Activated B cell treated with CpG ODN at 0.5 μM for 24 hours (primary cell): ENCODE data around the gene CLCN1. TPM values are rescaled to one million over a fixed set of nuclear protein-coding genes. Genes with fewer than 3 reads are reported as not detected.

Experiments
- ATAC-seq: fragments of 200-7000 bp; cut with Tn5 transposase; one replicate; pipeline ENCODE4 v1.10.0; 2021; ENCODE audit warnings: low read depth, mild to moderate bottlenecking, moderate library complexity
- CTCF ChIA-PET: fragments of 350-600 bp; sonication (Branson Sonifier 250); formaldehyde crosslinking; loops from one replicate; lab custom pipeline; 2021; ENCODE audit warnings: antibody characterized with exemption; lab: Charles Lee
- POLR2A ChIA-PET: fragments of 350-600 bp; sonication (Branson Sonifier 250); formaldehyde crosslinking; loops from one replicate; lab custom pipeline; 2021; ENCODE audit warnings: antibody characterized with exemption; lab: Charles Lee
- DNase-seq: peaks from one replicate; pipeline ENCODE4 v3.0.0; 2022
- H3K27ac Mint-ChIP-seq: one replicate; pipeline ENCODE4 v1.8.0; 2020; ENCODE audit warnings: mixed read lengths
- H3K27me3 Mint-ChIP-seq: one replicate; pipeline ENCODE4 v1.8.0; 2021; ENCODE audit warnings: mixed read lengths
- H3K36me3 Mint-ChIP-seq: one replicate; pipeline ENCODE4 v1.8.0; 2021; ENCODE audit warnings: low read depth, mixed read lengths
- H3K4me1 Mint-ChIP-seq: one replicate; pipeline ENCODE4 v1.8.0; 2021; ENCODE audit warnings: mixed read lengths
- H3K4me3 Mint-ChIP-seq: one replicate; pipeline ENCODE4 v1.8.0; 2020; ENCODE audit warnings: mild to moderate bottlenecking, mixed read lengths
- H3K9me3 Mint-ChIP-seq: one replicate; pipeline ENCODE4 v1.8.0; 2020; ENCODE audit warnings: mixed read lengths
- CTCF ChIP-seq: fragments of 200-600 bp; IDR thresholded peaks from one replicate; pipeline ENCODE4 v1.8.0; 2022; ENCODE audit warnings: antibody characterized with exemption, mild to moderate bottlenecking
- intact Hi-C: fragments of 100-400 bp; cut with micrococcal nuclease; formaldehyde crosslinking; loops from one replicate; pipeline ENCODE4 v1.15.1; 2024
- total RNA-seq: library from RNA; stranded (reverse); gene quantifications from 2 replicates; pipeline ENCODE4 v1.2.3, GENCODE V29; 2022

CLCN1 gene
- total RNA-seq, 1 donor from 2014 or later, result not detected

GRCh38 chr7:143382791-143383641, 67.1 kb downstream of the CLCN1 start:
- H3K9me3 Mint-ChIP-seq, result no peaks in the 10 kb centered on the region
- H3K27ac Mint-ChIP-seq, result peak overlapping the region; percentile 7
- DNase-seq (no peak), ATAC-seq (no peak)
- ChIA-PET CTCF (interaction anchor here (1.9 kb wide), 1 partner anchor 142 kb away, joined by 9 read pairs; no protein-coding TSS in a partner anchor), POLR2A (no interaction called here)
- H3K4me3 Mint-ChIP-seq, result peak overlapping the region; percentile 73
- peaks cover 4% of the 10 kb centered on the region for H3K36me3 Mint-ChIP-seq
- peaks cover 21% of the 10 kb centered on the region for H3K4me1 Mint-ChIP-seq
- intact Hi-C loops, result loop anchor here (5.0 to 10.0 kb wide), 5 partner anchors 36 to 1452 kb away; partner anchors contain the start of gene TPK1
- H3K27me3 Mint-ChIP-seq, result no peaks in the 10 kb centered on the region
- no peak for TF ChIP-seq CTCF

DNA sequence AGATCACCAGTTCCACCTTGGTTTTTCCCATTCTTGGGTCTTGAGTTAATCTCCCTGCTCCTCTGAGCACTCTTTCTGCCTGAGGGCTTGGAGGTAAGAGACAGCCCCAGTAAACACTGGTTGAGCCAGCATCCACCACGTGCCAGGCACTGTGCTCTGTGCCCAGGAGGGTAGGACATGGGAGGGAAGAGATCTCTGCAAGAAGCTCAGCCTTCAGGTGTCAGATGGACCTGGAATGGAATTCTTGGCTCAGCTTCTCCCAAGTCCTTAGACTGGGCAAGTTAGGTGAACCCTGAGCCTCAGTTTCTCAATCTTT, 67.7 kb downstream of the CLCN1 start:
- no peaks in the 10 kb centered on the region for H3K27me3 Mint-ChIP-seq
- H3K36me3 Mint-ChIP-seq, result peaks cover 6% of the 10 kb centered on the region
- H3K9me3 Mint-ChIP-seq, result no peaks in the 10 kb centered on the region
- DNase-seq (no peak), ATAC-seq (no peak)
- no peak for TF ChIP-seq CTCF
- no peak overlapping the region for H3K27ac Mint-ChIP-seq
- H3K4me1 Mint-ChIP-seq, result peaks cover 21% of the 10 kb centered on the region
- H3K4me3 Mint-ChIP-seq, result peak overlapping the region; percentile 8
- intact Hi-C loops, result loop anchor here (5.0 to 10.0 kb wide), 5 partner anchors 36 to 1451 kb away; partner anchors contain the start of gene TPK1
- POLR2A ChIA-PET, result interaction anchor here (0.9 to 1.5 kb wide), 2 partner anchors 8 to 58 kb away, joined by 3 to 6 read pairs; no protein-coding TSS in a partner anchor
- CTCF ChIA-PET, result interaction anchor here (1.9 kb wide), 1 partner anchor 143 kb away, joined by 9 read pairs; no protein-coding TSS in a partner anchor

- Mint-ChIP-seq H3K9me3 (no peaks in the 10 kb centered on the region), H3K4me1 (peaks cover 17% of the 10 kb centered on the region), H3K27ac (no peak overlapping the region), H3K27me3 (no peaks in the 10 kb centered on the region), H3K36me3 (peaks cover 9% of the 10 kb centered on the region), H3K4me3 (no peak overlapping the region)
- ChIA-PET CTCF (interaction anchor here (0.7 to 1.9 kb wide), 4 partner anchors 31 to 169 kb away, joined by 3 to 9 read pairs (median 4); no protein-coding TSS in a partner anchor), POLR2A (interaction anchor here (0.9 to 1.5 kb wide), 2 partner anchors 9 to 59 kb away, joined by 3 to 6 read pairs; no protein-coding TSS in a partner anchor)
- ATAC-seq (no peak), DNase-seq (no peak)
- intact Hi-C loops, result loop anchor here (5.0 to 10.0 kb wide), 5 partner anchors 37 to 1451 kb away; partner anchors contain the start of gene TPK1
- TF ChIP-seq CTCF, result no peak
Observed at GRCh38 chr7:143384148-143384547, 68.2 kb downstream of the CLCN1 start.

GRCh38 chr7:143384661-143385631, 69.0 kb downstream of the CLCN1 start:
- Mint-ChIP-seq H3K9me3 (no peaks in the 10 kb centered on the region), H3K4me3 (no peak overlapping the region), H3K27ac (no peak overlapping the region), H3K4me1 (peaks cover 9% of the 10 kb centered on the region), H3K27me3 (no peaks in the 10 kb centered on the region), H3K36me3 (peaks cover 17% of the 10 kb centered on the region)
- DNase-seq (no peak), ATAC-seq (no peak)
- intact Hi-C loops, result loop anchor here (5.0 to 10.0 kb wide), 5 partner anchors 38 to 1450 kb away; partner anchors contain the start of gene TPK1
- ChIA-PET POLR2A (interaction anchor here (0.6 to 1.5 kb wide), 3 partner anchors 10 to 60 kb away, joined by 3 to 6 read pairs (median 4); no protein-coding TSS in a partner anchor), CTCF (interaction anchor here (0.7 to 1.9 kb wide), 4 partner anchors 30 to 170 kb away, joined by 3 to 9 read pairs (median 4); no protein-coding TSS in a partner anchor)
- no peak for TF ChIP-seq CTCF
